Panc1 (cell line): ENCODE measurements around the gene NFE2L3. TPM values are rescaled to one million over a fixed set of nuclear protein-coding genes. Genes with fewer than 3 reads are reported as not detected.

ENCODE experiments used
- ATAC-seq: fragments of 200-7000 bp; cut with Tn5 transposase; 2 replicates; pipeline ENCODE4 v1.9.1; 2020; ENCODE audit warnings: mild to moderate bottlenecking, moderate library complexity
- BruUV-seq: library from RNA; stranded (reverse); fragments of 400-500 nt; replicated peaks from 2 replicates; lab custom pipeline; 2021; lab: Mats Ljungman, UMichigan
- CTCF ChIA-PET: fragments of 300-600 bp; sonication (Branson Sonifier 250); formaldehyde crosslinking; loops from one replicate; lab custom pipeline; 2022; ENCODE audit warnings: antibody characterized with exemption; lab: Charles Lee
- POLR2A ChIA-PET: fragments of 300-600 bp; sonication (Branson Sonifier 250); formaldehyde crosslinking; loops from one replicate; lab custom pipeline; 2022; ENCODE audit warnings: antibody characterized with exemption; lab: Charles Lee
- DNase-seq: peaks from one replicate; pipeline ENCODE4 v3.0.0-alpha.2; 2010; ENCODE audit warnings: low read depth, low spot score
- H3K27ac ChIP-seq: 2 replicates; pipeline ENCODE4 v1.5.1; 2011; ENCODE audit warnings: mild to moderate bottlenecking, low read length, inconsistent platforms
- H3K27me3 ChIP-seq: fragments of 200-500 bp; sonication (Bioruptor generic); 2 replicates; pipeline ENCODE4 v1.6.0; 2014; ENCODE audit warnings: low read length, inconsistent platforms; ENCODE audit not compliant: control insufficient read depth, insufficient read depth
- H3K36me3 ChIP-seq: fragments of 200-500 bp; sonication (Bioruptor generic); 2 replicates; pipeline ENCODE4 v1.5.1; 2014; ENCODE audit warnings: inconsistent platforms, mild to moderate bottlenecking, low read length, moderate library complexity; ENCODE audit not compliant: control insufficient read depth, insufficient read depth
- H3K4me1 ChIP-seq: 2 replicates; pipeline ENCODE4 v1.5.1; 2011; ENCODE audit warnings: inconsistent platforms, mild to moderate bottlenecking, low read length, moderate library complexity; ENCODE audit not compliant: control insufficient read depth, insufficient read depth
- H3K4me3 ChIP-seq, 2 experiments: 2 replicates each; pipeline ENCODE4 v1.5.1; 2011 to 2012; ENCODE audit warnings: low read depth in 2 of 2, low read length in 2 of 2, mild to moderate bottlenecking in 2 of 2, inconsistent platforms in 1 of 2, moderate library complexity in 1 of 2
- H3K9me3 ChIP-seq: fragments of 200-500 bp; sonication (Bioruptor generic); 2 replicates; pipeline ENCODE4 v1.5.1; 2014; ENCODE audit warnings: low read depth, mild to moderate bottlenecking, inconsistent platforms, low read length, moderate library complexity; ENCODE audit not compliant: control insufficient read depth, insufficient read depth
- CTCF ChIP-seq: fragments of 450-650 bp; IDR thresholded peaks from 2 replicates; pipeline ENCODE4 v1.5.1; 2017; ENCODE audit warnings: mild to moderate bottlenecking
- POLR2AphosphoS5 ChIP-seq: IDR thresholded peaks from 2 replicates; pipeline ENCODE4 v1.6.1; 2012; ENCODE audit warnings: mild to moderate bottlenecking, low read depth, low read length, moderate library complexity
- SIN3A ChIP-seq: IDR thresholded peaks from 2 replicates; pipeline ENCODE4 v1.6.1; 2012; ENCODE audit warnings: low read depth, mild to moderate bottlenecking, low read length, moderate library complexity, borderline replicate concordance; ENCODE audit not compliant: insufficient read depth
- TCF7L2 ChIP-seq: IDR thresholded peaks from 2 replicates; pipeline ENCODE4 v1.6.1; 2011; ENCODE audit warnings: mild to moderate bottlenecking, low read depth, low read length, inconsistent platforms
- in situ Hi-C: cut with HindIII; loops from 2 replicates; pipeline ENCODE4 v1.10.0; 2016; ENCODE audit warnings: low sequenced_read_pairs, low pct_unique_long_range_greater_than_20kb
- intact Hi-C: fragments of 100-400 bp; cut with micrococcal nuclease; formaldehyde crosslinking; loops from one replicate; pipeline ENCODE4 v1.10.0; 2022; ENCODE audit not compliant: unreplicated experiment
- total RNA-seq: library from RNA; stranded (reverse); gene quantifications from one replicate; pipeline ENCODE4 v1.2.1, GENCODE V29; 2021; ENCODE audit not compliant: unreplicated experiment
- TF ChIP-seq, protein P1 (sequence below), 2 experiments: IDR thresholded peaks; 2 replicates each; pipeline ENCODE4 v1.6.1; 2011 to 2012; ENCODE audit warnings: low read depth in 2 of 2, control low read depth in 1 of 2, low read length in 1 of 2, mild to moderate bottlenecking in 1 of 2, moderate library complexity in 1 of 2; ENCODE audit not compliant: insufficient read depth in 1 of 2

Gene NFE2L3
- total RNA-seq, 1 experiment from 2014 or later, result 78.5 TPM

DNA sequence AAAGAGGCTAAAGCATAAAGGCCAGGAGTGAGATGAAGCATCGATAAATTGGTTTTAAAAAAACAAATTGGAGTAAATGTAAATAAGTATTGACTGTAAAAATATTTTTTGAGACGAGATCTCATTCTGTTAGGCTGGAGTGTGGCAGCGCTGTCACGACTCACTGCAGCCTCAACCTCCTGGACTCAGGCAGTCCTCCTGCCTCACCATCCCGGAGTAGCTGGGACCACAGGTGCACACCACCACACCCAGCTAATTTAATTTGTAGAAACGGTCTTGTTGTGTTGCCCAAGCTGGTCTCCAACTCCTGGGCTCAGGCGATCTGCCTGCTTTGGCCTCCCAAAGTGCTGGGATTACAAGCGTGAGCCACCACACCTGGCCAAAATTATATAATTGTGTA is 30.7 kb downstream of the NFE2L3 start:
- no peak for DNase-seq
- Histone ChIP-seq H3K4me3 (no peak overlapping the region), H3K27me3 (no peaks in the 10 kb centered on the region), H3K4me1 (peaks cover 54% of the 10 kb centered on the region), H3K36me3 (peaks cover 5% of the 10 kb centered on the region; the same call in 1 of the 2 replicates), H3K27ac (peak overlapping the region; percentile 4; the same call in 1 of the 2 replicates), H3K9me3 (no peaks in the 10 kb centered on the region)
- peak; percentile 25 for ATAC-seq
- ChIA-PET CTCF (interaction anchor here (1.0 to 1.1 kb wide), 2 partner anchors 92 to 183 kb away, joined by 3 to 4 read pairs; no protein-coding TSS in a partner anchor), POLR2A (interaction anchor here (0.7 to 0.8 kb wide), 2 partner anchors 8 to 17 kb away, joined by 3 to 4 read pairs; no protein-coding TSS in a partner anchor)
- intact Hi-C loops, result loop anchor here (5.0 to 10.0 kb wide), 4 partner anchors 90 to 290 kb away; no protein-coding TSS in a partner anchor
- TF ChIP-seq SIN3A (no peak), POLR2AphosphoS5 (no peak), TCF7L2 (no peak), CTCF (no peak)
- TF ChIP-seq, protein P1, sequence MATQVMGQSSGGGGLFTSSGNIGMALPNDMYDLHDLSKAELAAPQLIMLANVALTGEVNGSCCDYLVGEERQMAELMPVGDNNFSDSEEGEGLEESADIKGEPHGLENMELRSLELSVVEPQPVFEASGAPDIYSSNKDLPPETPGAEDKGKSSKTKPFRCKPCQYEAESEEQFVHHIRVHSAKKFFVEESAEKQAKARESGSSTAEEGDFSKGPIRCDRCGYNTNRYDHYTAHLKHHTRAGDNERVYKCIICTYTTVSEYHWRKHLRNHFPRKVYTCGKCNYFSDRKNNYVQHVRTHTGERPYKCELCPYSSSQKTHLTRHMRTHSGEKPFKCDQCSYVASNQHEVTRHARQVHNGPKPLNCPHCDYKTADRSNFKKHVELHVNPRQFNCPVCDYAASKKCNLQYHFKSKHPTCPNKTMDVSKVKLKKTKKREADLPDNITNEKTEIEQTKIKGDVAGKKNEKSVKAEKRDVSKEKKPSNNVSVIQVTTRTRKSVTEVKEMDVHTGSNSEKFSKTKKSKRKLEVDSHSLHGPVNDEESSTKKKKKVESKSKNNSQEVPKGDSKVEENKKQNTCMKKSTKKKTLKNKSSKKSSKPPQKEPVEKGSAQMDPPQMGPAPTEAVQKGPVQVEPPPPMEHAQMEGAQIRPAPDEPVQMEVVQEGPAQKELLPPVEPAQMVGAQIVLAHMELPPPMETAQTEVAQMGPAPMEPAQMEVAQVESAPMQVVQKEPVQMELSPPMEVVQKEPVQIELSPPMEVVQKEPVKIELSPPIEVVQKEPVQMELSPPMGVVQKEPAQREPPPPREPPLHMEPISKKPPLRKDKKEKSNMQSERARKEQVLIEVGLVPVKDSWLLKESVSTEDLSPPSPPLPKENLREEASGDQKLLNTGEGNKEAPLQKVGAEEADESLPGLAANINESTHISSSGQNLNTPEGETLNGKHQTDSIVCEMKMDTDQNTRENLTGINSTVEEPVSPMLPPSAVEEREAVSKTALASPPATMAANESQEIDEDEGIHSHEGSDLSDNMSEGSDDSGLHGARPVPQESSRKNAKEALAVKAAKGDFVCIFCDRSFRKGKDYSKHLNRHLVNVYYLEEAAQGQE (IDR thresholded peaks at IDR 0.05; ENCODE audit: insufficient read depth in 1 of 2, low read depth in 2 of 2, low read length in 1 of 2), result no peak; a peak in 1 of 4 replicates
- no TSS peak for BruUV-seq
- in situ Hi-C loops, result no loop called here

GRCh38 chr7:26183545-26184280 is 31.7 kb downstream of the NFE2L3 start:
- in situ Hi-C loops, result no loop called here
- H3K27me3 ChIP-seq, result no peaks in the 10 kb centered on the region
- H3K4me3 ChIP-seq, result no peak overlapping the region
- intact Hi-C loops, result loop anchor here (5.0 to 10.0 kb wide), 4 partner anchors 91 to 291 kb away; no protein-coding TSS in a partner anchor
- H3K9me3 ChIP-seq, result no peaks in the 10 kb centered on the region
- CTCF ChIA-PET, result interaction anchor here (0.6 to 2.3 kb wide), 4 partner anchors 72 to 291 kb away, joined by 3 to 4 read pairs (median 4); no protein-coding TSS in a partner anchor
- BruUV-seq, result no TSS peak
- peaks cover 7% of the 10 kb centered on the region for H3K36me3 ChIP-seq
- H3K4me1 ChIP-seq, result peaks cover 64% of the 10 kb centered on the region
- TF ChIP-seq SIN3A, result no peak; the same call in 1 of the 2 replicates
- TF ChIP-seq POLR2AphosphoS5, result peak; percentile 17; the same call in 1 of the 2 replicates
- TF ChIP-seq, protein P1 (IDR thresholded peaks at IDR 0.05; ENCODE audit: insufficient read depth in 1 of 2, low read depth in 2 of 2, low read length in 1 of 2), result no peak
- no peak for TF ChIP-seq CTCF
- no peak; the same call in 1 of the 2 replicates for TF ChIP-seq TCF7L2
- DNase-seq, result no peak
- POLR2A ChIA-PET, result no interaction called here
- peak overlapping the region; percentile 8 for H3K27ac ChIP-seq
- ATAC-seq, result no peak
